GM12875 (cell line): Measurements from ENCODE around the gene EYS.

Source experiments
- H3K4me3 ChIP-seq: one replicate; pipeline ENCODE4 v1.5.1; 2011; ENCODE audit warnings: low read depth, low read length, control low read depth
- TF ChIP-seq, protein P1 (sequence below): IDR thresholded peaks from 2 replicates; pipeline ENCODE4 v1.5.1; 2011; ENCODE audit warnings: low read depth, mild to moderate bottlenecking, control low read depth, inconsistent platforms, low read length, moderate library complexity, borderline replicate concordance; ENCODE audit not compliant: insufficient read depth

EYS gene

DNA sequence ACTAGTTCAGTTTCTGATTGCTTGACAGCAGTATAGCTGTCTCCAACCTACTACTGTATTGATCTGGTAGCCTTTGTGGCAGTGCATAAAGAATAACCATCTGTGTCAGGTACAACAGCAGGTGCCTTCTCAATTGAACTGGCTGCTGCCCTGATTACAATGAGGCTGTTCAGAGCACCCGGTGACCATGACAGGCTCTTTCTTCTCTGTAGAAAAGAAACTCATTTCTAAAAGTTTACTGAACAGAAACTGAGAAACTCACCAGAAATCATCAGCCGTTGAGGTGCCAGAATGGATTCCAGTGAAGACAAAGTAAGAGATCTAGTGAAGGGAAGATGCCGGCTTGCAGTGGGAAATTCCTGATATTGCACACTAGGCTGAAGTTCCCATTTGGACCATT, 1117.1 kb downstream of the EYS start:
- H3K4me3 ChIP-seq, result no peak overlapping the region
- TF ChIP-seq, protein P1, sequence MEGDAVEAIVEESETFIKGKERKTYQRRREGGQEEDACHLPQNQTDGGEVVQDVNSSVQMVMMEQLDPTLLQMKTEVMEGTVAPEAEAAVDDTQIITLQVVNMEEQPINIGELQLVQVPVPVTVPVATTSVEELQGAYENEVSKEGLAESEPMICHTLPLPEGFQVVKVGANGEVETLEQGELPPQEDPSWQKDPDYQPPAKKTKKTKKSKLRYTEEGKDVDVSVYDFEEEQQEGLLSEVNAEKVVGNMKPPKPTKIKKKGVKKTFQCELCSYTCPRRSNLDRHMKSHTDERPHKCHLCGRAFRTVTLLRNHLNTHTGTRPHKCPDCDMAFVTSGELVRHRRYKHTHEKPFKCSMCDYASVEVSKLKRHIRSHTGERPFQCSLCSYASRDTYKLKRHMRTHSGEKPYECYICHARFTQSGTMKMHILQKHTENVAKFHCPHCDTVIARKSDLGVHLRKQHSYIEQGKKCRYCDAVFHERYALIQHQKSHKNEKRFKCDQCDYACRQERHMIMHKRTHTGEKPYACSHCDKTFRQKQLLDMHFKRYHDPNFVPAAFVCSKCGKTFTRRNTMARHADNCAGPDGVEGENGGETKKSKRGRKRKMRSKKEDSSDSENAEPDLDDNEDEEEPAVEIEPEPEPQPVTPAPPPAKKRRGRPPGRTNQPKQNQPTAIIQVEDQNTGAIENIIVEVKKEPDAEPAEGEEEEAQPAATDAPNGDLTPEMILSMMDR, result no peak

DNA sequence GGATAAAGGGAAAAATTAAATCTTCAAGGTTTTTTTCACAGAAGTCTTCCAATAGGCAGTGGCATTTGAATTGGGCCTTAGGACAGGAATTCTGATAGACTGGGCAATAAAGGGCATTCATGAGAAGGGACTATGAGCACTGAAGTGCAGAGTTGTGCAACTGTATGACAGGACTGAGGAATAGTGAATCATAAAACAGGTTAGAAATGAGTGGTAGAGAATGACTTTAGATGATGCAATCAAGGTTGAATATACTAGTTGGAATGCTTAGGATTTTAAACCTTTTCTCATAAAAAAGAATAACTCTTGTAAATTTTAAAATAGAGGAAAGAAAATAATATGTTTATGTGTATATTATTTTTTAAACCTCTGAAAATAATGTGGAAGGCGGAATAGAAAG, 1126.7 kb downstream of the EYS start:
- no peak overlapping the region for H3K4me3 ChIP-seq
- TF ChIP-seq, protein P1, result no peak

DNA sequence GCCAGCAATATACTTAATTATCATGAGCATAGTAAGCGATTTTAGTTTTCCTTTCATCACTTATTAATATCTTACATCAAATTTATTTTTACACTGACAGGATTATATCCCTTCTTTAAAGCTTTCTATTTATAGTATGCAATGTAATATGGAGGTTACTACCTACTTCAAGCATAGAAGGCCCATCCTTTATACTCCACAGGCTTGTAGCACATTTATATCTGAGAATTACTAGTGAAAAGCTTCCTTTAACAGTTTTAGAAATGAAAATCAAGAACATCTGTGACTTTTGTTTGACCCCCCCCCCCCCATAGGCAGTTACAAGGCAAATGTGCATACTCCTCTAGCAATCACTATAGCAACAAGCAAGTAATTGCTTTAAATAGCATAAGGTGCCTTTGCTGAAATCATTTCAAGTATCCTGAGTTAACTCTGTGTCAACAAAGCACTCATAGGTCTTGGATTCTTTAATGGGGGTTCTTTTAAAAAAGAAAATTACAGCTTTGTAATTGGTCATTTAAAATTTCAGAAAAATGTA, 1153.7 kb downstream of the EYS start:
- H3K4me3 ChIP-seq, result no peak overlapping the region
- TF ChIP-seq, protein P1, result no peak

DNA sequence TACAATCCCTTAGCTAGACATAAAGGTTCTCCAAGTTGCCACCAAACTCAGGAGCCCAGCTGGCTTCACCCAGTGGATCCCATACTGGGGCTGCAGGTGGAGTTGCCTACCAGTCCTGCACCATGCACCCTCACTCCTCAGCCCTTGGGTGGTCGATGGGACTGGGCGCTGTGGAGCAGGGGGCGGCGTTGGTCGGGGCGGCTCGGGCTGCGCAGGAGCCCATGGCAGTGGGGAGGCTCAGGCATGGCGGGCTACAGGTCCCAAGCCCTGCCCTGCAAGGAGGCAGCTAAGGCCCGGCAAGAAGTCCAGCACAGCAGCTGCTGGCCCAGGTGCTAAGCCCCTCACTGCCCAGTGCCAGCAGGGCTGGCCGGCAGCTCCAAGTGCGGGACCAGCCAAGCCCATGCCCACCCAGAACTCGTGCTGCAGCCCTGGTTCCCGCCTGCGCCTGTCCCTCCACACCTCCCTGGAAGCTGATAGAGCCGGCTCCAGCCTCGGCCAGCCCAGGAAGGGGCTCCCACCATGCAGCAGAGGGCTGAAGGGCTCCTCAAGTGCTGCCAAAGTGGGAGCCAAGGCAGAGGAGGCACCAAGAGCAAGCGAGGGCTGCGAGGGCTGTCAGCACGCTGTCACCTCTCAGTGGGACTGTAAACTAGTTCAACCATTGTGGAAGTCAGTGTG, 1159.3 kb downstream of the EYS start:
- TF ChIP-seq, protein P1, result no peak
- H3K4me3 ChIP-seq, result no peak overlapping the region

DNA sequence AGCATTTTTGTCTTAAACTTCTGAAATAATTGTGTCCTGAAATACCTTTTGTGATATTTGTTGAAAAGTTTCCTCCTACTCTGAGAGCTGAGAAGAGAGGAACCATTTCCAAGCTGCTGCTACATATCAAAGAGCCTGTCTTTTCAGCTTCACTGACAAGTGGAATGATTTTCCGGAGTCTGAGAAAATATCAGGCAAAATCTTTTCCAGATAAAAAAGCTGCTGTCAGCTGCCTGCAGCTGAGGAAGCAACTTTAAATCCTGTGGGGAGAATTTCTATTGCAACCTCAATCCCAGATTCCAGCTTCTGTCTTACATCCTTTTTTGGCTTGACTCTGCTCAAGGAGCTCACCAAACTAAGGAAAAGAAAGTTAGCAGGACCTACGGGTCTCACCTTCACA, 1167.1 kb downstream of the EYS start:
- TF ChIP-seq, protein P1, result no peak
- no peak overlapping the region for H3K4me3 ChIP-seq

DNA sequence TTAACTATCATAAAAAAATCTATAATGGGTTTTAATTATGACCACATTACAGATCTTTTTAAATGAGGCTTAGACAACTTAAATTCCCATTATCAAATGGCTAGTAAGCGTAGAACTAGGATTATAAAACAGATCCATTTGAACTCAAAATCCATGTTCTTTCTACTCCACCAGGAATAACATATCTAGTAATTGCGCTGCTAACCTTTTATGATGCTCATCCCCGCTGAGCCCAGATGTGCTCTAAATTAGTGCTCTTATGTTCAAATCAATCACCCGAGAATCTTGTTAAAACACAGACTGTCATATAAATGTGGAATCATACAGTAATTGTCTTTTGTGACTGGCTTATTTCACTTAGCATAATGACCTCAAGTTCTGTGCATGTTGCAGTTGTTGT, 1168.3 kb downstream of the EYS start:
- TF ChIP-seq, protein P1, result no peak
- H3K4me3 ChIP-seq, result no peak overlapping the region

DNA sequence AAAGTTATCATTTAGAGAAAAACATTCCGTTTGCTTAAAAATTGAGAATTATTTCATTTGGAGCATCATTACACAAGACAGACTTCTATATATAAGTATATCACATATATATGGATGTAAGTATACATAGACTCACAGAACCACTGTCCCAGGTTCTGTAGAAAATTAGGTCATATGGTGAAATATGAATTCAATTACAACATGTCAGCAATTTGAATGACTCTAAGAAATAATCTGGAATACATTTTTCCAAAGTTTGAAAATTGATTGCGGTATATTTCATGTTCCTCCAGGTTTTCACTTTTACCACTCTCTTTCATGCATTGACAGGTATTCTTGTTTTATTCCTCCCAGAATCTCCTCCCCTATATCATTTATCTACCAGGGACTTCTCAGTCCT, 1179.1 kb downstream of the EYS start:
- TF ChIP-seq, protein P1, result no peak
- no peak overlapping the region for H3K4me3 ChIP-seq
